GM12801 (cell line): ENCODE data around the gene RTL1.

ENCODE experiments used
- TF ChIP-seq, protein P1 (sequence below): IDR thresholded peaks from one replicate; pipeline ENCODE4 v1.5.1; 2011; ENCODE audit warnings: control low read depth; ENCODE audit not compliant: insufficient read length; ENCODE audit errors: extremely low read depth

The RTL1 gene

DNA sequence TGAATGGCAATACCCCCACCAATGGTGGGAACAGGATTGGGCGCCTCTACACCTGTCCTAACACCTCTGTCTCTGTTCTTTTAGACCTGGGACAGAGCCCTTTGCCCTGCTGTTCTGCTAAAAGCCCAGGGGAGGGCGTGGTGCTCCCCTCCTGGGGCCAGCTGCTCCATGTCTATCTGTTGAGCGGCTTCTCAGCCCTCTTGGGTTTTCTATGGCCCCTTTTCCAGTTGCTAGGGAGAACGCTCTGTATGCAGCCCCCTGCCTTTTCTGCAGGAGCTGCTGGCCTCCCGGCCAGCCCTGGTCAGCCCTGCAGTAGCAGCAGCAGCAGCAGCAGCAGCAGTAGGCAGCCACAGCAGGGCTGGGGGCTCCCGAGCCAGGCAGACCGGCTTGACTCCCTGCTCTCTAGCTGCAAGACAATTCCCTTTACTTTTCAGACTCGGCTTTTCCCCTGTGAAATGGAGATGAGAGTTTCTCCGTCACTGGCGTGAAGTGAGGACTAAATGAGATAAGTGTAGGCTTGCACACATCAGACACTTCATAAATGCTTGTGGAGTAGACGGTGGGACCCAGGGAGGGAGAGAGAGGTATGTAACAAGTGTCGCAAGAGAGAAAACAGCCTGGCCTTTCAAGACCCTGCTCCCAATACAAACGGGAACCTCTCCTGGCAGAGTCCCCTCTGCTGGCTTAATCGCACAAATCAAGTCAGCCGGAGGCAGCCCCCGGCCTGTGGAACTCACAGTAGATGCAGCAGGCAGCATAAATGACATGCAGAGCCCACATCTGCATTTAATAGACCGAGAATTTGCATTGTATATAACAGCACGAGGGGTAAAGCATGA, 1.0 kb downstream of the RTL1 start:
- TF ChIP-seq, protein P1, sequence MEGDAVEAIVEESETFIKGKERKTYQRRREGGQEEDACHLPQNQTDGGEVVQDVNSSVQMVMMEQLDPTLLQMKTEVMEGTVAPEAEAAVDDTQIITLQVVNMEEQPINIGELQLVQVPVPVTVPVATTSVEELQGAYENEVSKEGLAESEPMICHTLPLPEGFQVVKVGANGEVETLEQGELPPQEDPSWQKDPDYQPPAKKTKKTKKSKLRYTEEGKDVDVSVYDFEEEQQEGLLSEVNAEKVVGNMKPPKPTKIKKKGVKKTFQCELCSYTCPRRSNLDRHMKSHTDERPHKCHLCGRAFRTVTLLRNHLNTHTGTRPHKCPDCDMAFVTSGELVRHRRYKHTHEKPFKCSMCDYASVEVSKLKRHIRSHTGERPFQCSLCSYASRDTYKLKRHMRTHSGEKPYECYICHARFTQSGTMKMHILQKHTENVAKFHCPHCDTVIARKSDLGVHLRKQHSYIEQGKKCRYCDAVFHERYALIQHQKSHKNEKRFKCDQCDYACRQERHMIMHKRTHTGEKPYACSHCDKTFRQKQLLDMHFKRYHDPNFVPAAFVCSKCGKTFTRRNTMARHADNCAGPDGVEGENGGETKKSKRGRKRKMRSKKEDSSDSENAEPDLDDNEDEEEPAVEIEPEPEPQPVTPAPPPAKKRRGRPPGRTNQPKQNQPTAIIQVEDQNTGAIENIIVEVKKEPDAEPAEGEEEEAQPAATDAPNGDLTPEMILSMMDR: no peak

GRCh38 chr14:100901391-100902183, 1.9 kb downstream of the RTL1 start:
- TF ChIP-seq, protein P1: no peak

GRCh38 chr14:100900837-100901390, 2.6 kb downstream of the RTL1 start:
- TF ChIP-seq, protein P1: no peak

DNA sequence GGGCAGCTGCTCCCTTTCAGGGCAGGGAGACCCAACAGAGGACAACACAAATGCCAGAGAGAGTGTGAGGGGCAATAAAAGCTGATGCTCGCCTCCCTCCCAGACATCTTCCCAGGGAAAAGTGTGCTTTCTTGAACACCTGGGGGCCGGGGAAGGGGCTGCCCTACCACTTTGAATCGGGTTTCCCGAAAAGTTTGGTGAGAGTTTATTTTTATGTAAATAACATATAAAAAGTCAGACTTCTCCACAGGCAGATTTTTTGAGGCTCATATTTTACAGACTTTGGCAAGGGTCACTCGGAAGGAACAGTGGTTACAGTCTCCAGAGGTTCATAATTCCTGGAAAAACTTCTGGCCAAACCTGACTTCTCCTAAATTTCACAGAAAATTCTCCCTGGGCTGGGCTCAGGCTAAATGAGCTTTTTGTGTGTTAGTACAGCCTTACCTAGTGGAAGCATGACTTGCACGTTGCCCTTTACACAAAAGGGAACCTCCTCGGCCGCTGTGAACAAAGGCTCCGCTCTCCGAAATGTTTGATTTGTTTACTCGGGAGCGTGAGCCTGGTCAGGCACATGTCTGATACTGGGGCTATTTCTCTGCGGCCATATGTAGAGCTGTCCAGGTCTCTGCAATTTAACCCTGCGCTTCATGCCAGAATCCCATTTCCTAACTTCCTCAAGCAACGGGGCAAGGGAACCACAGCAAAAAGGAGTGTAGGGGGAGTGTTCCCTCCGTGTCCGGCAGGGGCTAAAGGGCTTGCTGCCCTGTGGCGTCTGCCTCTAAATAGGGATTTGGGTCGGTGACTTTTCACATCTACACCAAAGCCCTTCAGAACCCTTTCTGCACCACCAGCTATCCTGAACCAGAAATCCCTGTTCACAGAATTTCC, 3.4 kb downstream of the RTL1 start:
- TF ChIP-seq, protein P1: no peak

- TF ChIP-seq, protein P1: no peak
Measured at GRCh38 chr14:100898935-100899883, 4.3 kb downstream of the RTL1 start.

GRCh38 chr14:100898465-100898864, 5.1 kb downstream of the RTL1 start:
- TF ChIP-seq, protein P1: no peak
